GM18508 (cell line): ENCODE measurements around the gene ZNF44.
"Not testable (repeated sequence)": the region's sequence is repeated elsewhere in the genome, so short reads cannot be mapped to it uniquely, and the experiment has no call there.

ENCODE experiments used
- ATAC-seq: cut with Tn5 transposase; IDR thresholded peaks from one replicate; pipeline ENCODE4 v1.9.1; 2021; ENCODE audit warnings: moderate number of reproducible peaks; ENCODE audit not compliant: insufficient read depth, unreplicated experiment

The ZNF44 gene

GRCh38 chr19:12294249-12295158 lies at the start of gene ZNF44:
Gene ZNF44, minus strand, starts transcription at chr19:12294883. Its CDS starts 189 bp downstream, at chr19:12294694.
- ATAC-seq, result peak; percentile 74

- ATAC-seq, result peak; percentile 53
Observed at GRCh38 chr19:12333162-12334159, 38.8 kb upstream of the ZNF44 start, which contains the start of gene ZNF563. Gene ZNF563, minus strand, starts transcription at chr19:12333633. Its CDS starts 151 bp downstream, at chr19:12333482.

GRCh38 chr19:12331211-12331941 lies 36.7 kb upstream of the ZNF44 start:
- no peak for ATAC-seq

GRCh38 chr19:12330340-12330739 lies 35.7 kb upstream of the ZNF44 start:
- no peak for ATAC-seq

GRCh38 chr19:12325690-12326089 lies 31.0 kb upstream of the ZNF44 start:
- no peak for ATAC-seq

- no peak for ATAC-seq
Observed at GRCh38 chr19:12318782-12319413, 24.2 kb upstream of the ZNF44 start.

GRCh38 chr19:12314553-12314952 lies 19.9 kb upstream of the ZNF44 start:
- no peak for ATAC-seq

- ATAC-seq, result not testable (repeated sequence)
Observed at GRCh38 chr19:12308891-12309290, 14.2 kb upstream of the ZNF44 start.

- ATAC-seq, result no peak
Observed at GRCh38 chr19:12295191-12295590, 508 bp upstream of the ZNF44 start.

- ATAC-seq, result peak; percentile 49
Observed at GRCh38 chr19:12293777-12294248, 870 bp downstream of the ZNF44 start.

GRCh38 chr19:12289790-12290065 lies 5.0 kb downstream of the ZNF44 start:
- no peak for ATAC-seq

GRCh38 chr19:12287958-12288500 lies 6.7 kb downstream of the ZNF44 start:
- ATAC-seq, result no peak

GRCh38 chr19:12284631-12285030 lies 10.1 kb downstream of the ZNF44 start:
- no peak for ATAC-seq

GRCh38 chr19:12284226-12284625 lies 10.5 kb downstream of the ZNF44 start:
- no peak for ATAC-seq

- ATAC-seq, result no peak
Observed at GRCh38 chr19:12278713-12279112, 16.0 kb downstream of the ZNF44 start.

- no peak for ATAC-seq
Observed at GRCh38 chr19:12272980-12273901, 21.4 kb downstream of the ZNF44 start.

- no peak for ATAC-seq
Observed at GRCh38 chr19:12272386-12272785, 22.3 kb downstream of the ZNF44 start.

- ATAC-seq, result no peak
Observed at GRCh38 chr19:12270854-12271253, 23.8 kb downstream of the ZNF44 start.
